Renal cortex interstitium (tissue), 15 donors: ENCODE measurements around the gene TRAPPC8. TPM values are rescaled to one million over a fixed set of nuclear protein-coding genes. Genes with fewer than 3 reads are reported as not detected.
"Not testable (repeated sequence)": the region's sequence is repeated elsewhere in the genome, so short reads cannot be mapped to it uniquely, and the experiment has no call there.

ENCODE experiments used
- DNase-seq, 11 donors: peaks; one replicate each; pipeline ENCODE4 v3.0.0-alpha.2; 2013; ENCODE audit warnings: low read depth in 9 of 11, low spot score in 4 of 11; ENCODE audit errors: extremely low read depth in 1 of 11
- long read RNA-seq, 16 experiments: transcript quantifications; one replicate each; lab custom pipeline, GENCODE V29; 2026
- polyA plus RNA-seq, 3 donors: library from polyadenylated mRNA; unstranded; fragments of 120-200 nt; gene quantifications; one replicate each; pipeline ENCODE4 v1.2.1, GENCODE V29; 2013; ENCODE audit not compliant: insufficient read length in 3 of 3

TRAPPC8 gene, protein sequence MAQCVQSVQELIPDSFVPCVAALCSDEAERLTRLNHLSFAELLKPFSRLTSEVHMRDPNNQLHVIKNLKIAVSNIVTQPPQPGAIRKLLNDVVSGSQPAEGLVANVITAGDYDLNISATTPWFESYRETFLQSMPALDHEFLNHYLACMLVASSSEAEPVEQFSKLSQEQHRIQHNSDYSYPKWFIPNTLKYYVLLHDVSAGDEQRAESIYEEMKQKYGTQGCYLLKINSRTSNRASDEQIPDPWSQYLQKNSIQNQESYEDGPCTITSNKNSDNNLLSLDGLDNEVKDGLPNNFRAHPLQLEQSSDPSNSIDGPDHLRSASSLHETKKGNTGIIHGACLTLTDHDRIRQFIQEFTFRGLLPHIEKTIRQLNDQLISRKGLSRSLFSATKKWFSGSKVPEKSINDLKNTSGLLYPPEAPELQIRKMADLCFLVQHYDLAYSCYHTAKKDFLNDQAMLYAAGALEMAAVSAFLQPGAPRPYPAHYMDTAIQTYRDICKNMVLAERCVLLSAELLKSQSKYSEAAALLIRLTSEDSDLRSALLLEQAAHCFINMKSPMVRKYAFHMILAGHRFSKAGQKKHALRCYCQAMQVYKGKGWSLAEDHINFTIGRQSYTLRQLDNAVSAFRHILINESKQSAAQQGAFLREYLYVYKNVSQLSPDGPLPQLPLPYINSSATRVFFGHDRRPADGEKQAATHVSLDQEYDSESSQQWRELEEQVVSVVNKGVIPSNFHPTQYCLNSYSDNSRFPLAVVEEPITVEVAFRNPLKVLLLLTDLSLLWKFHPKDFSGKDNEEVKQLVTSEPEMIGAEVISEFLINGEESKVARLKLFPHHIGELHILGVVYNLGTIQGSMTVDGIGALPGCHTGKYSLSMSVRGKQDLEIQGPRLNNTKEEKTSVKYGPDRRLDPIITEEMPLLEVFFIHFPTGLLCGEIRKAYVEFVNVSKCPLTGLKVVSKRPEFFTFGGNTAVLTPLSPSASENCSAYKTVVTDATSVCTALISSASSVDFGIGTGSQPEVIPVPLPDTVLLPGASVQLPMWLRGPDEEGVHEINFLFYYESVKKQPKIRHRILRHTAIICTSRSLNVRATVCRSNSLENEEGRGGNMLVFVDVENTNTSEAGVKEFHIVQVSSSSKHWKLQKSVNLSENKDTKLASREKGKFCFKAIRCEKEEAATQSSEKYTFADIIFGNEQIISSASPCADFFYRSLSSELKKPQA (N-terminal part only)
- 10 to 100 TPM; 54.8 to 74.0 (median 58.4) TPM for polyA plus RNA-seq
- long read RNA-seq, donor 1, result 0 reads
- long read RNA-seq, donor 2, full-length matches to known transcripts, result 1 of 1 reads
- long read RNA-seq, donor 2, partial matches to known transcripts, result 0 of 1 reads
- long read RNA-seq, donor 2, other reads (novel, unspliced or antisense), result 0 of 1 reads
- long read RNA-seq, donor 3, full-length matches to known transcripts, result 3 of 3 reads
- long read RNA-seq, donor 3, partial matches to known transcripts, result 0 of 3 reads
- long read RNA-seq, donor 3, other reads (novel, unspliced or antisense), result 0 of 3 reads
- long read RNA-seq, donor 4, full-length matches to known transcripts, result 3 of 3 reads
- long read RNA-seq, donor 4, partial matches to known transcripts, result 0 of 3 reads
- long read RNA-seq, donor 4, other reads (novel, unspliced or antisense), result 0 of 3 reads
- long read RNA-seq, donor 5, result 0 reads
- long read RNA-seq, donor 6, result 0 reads
- long read RNA-seq, donor 7, full-length matches to known transcripts, result 3 of 3 reads
- long read RNA-seq, donor 7, partial matches to known transcripts, result 0 of 3 reads
- long read RNA-seq, donor 7, other reads (novel, unspliced or antisense), result 0 of 3 reads
- long read RNA-seq, donor 8, result 0 reads
- long read RNA-seq, donor 9, partial matches to known transcripts, result 5 of 5 reads
- long read RNA-seq, donor 9, other reads (novel, unspliced or antisense), result 0 of 5 reads
- long read RNA-seq, donor 10, full-length matches to known transcripts, result 1 of 1 reads
- long read RNA-seq, donor 10, partial matches to known transcripts, result 0 of 1 reads
- long read RNA-seq, donor 10, other reads (novel, unspliced or antisense), result 0 of 1 reads
- long read RNA-seq, donor 11, full-length matches to known transcripts, result 3 of 3 reads
- long read RNA-seq, donor 11, partial matches to known transcripts, result 0 of 3 reads
- long read RNA-seq, donor 11, other reads (novel, unspliced or antisense), result 0 of 3 reads
- long read RNA-seq, donor 12, result 0 reads
- long read RNA-seq, donor 13, result 0 reads
- long read RNA-seq, donor 14, result 0 reads
- long read RNA-seq, donor 15, result 0 reads
- long read RNA-seq, donor 16, full-length matches to known transcripts, result 5 of 29 reads
- long read RNA-seq, donor 16, partial matches to known transcripts, result 24 of 29 reads
- long read RNA-seq, donor 16, other reads (novel, unspliced or antisense), result 0 of 29 reads

GRCh38 chr18:31942999-31943877 lies at the start of gene TRAPPC8:
Gene TRAPPC8, minus strand, starts transcription at chr18:31943128. Its CDS starts 364 bp downstream, at chr18:31942764.
- DNase-seq, result peak; percentile 88 to 98 (median 96)

GRCh38 chr18:31990823-31991222 lies 47.9 kb upstream of the TRAPPC8 start:
- DNase-seq, result no peak

DNA sequence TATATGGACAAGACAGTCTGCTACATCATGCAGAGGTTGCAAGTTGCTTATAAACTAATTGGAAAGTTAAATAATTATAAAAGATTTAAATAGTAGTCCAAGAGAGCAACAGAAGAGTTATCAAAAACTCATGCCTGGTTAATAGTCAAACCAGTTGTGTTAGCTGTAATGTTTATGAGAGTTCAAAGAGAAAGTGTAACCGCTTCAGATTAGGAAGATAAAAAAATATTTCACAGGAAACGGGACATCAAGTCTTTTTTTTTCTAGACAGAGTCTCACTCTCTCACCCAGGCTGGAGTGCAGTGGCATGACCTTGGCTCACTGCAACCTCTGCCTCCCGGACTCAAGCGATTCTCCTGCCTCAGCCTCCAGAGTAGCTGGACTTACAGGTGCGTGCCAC lies 41.0 kb upstream of the TRAPPC8 start:
- no peak for DNase-seq

GRCh38 chr18:31983020-31983419 lies 40.1 kb upstream of the TRAPPC8 start:
- DNase-seq, result no peak

- no peak for DNase-seq
Observed at GRCh38 chr18:31980863-31981262, 37.9 kb upstream of the TRAPPC8 start.

DNA sequence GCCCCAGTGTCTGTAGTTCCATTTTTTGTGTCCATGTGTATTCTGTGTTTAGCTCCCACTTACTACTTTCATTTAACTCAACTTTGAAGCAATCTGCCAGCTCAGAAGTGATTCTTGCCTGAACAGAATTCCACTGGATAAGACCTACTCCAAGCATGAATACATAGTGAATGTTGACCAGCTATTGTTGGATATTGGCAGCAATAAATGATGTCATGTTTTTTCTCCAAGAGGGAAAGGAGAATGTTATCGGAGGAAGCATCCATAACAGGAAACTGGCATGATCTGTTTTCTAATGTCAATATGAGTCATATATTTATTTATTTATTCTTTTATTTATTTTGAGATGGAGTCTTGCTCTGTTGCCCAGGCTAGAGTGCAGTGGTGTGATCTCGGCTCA lies 36.8 kb upstream of the TRAPPC8 start:
- no peak for DNase-seq

GRCh38 chr18:31978616-31979015 lies 35.7 kb upstream of the TRAPPC8 start:
- no peak for DNase-seq

GRCh38 chr18:31977270-31977872 lies 34.4 kb upstream of the TRAPPC8 start:
- DNase-seq, result peak in 8 of 11 donors; percentile 12 to 39 (median 30)

GRCh38 chr18:31976242-31976641 lies 33.3 kb upstream of the TRAPPC8 start:
- no peak for DNase-seq

- no peak for DNase-seq
Observed at GRCh38 chr18:31973929-31974546, 31.1 kb upstream of the TRAPPC8 start.

DNA sequence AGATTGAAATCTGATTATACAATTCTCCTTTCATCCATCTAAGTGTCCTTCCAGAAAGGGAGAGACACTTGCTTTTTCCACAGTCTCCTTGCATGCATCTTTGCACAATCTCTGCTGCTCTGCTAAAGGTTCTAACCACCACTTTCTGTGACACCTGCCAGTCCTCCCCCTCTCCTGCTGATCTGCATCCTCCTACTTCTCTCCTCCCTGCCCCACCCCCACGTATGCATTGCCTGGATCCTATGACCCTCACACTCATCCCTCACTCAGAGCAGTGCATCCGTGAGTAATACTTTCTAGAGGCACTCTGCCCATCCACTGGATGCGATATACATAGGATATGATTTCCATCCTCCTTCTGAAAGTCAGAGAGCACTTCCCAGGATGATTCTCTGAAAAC lies 27.7 kb upstream of the TRAPPC8 start:
- DNase-seq, result no peak

DNA sequence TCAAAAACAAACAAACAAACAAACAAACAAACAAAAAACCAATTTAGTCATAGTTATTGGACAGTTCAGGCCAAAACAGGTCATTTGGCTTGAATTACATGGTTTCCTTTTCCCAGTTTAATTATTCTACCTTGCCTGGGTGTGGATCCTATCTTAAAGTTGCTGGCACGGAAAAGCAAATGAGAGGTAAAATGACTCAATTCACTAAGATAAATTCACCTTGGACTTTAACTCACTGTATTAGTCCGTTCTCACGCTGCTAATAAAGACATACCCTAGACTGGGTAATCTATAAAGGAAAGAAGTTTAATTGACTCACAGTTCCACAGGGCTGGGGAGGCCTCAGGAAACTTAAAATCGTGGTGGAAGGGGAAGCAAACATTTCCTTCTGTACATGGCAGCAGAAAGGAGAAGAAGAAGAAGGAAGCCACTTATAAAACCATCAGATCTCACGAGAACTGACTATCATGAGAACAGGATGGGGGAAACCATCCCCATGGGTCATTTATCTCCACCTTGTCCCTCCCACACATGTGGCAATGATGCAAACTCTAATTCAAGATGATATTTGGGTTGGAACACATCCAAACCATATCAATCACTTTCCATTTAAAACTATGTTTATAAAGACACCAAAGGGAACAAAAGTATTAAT lies 22.5 kb upstream of the TRAPPC8 start:
- DNase-seq, result no peak

GRCh38 chr18:31957728-31958127 lies 14.8 kb upstream of the TRAPPC8 start:
- no peak for DNase-seq

- no peak for DNase-seq
Observed at GRCh38 chr18:31954349-31954748, 11.4 kb upstream of the TRAPPC8 start.

- not testable (repeated sequence) for DNase-seq
Observed at GRCh38 chr18:31953699-31954098, 10.8 kb upstream of the TRAPPC8 start.
